Endothelial cell (in vitro differentiated cells): ENCODE data around the gene CA12. TPM values are rescaled to one million over a fixed set of nuclear protein-coding genes. Genes with fewer than 3 reads are reported as not detected.

Experiments
- DNase-seq: peaks from one replicate; pipeline ENCODE4 v3.0.0; 2021; ENCODE audit warnings: low spot score
- H3K27ac Mint-ChIP-seq: one replicate; pipeline ENCODE4 v1.8.0; 2021; ENCODE audit warnings: mixed read lengths, inconsistent platforms; ENCODE audit not compliant: unreplicated experiment
- H3K27me3 Mint-ChIP-seq: one replicate; pipeline ENCODE4 v1.8.0; 2021; ENCODE audit warnings: mild to moderate bottlenecking, moderate library complexity, mixed read lengths, inconsistent platforms; ENCODE audit not compliant: unreplicated experiment
- H3K36me3 Mint-ChIP-seq: one replicate; pipeline ENCODE4 v1.8.0; 2021; ENCODE audit warnings: mild to moderate bottlenecking, low read depth, mixed read lengths, inconsistent platforms; ENCODE audit not compliant: unreplicated experiment
- H3K4me1 Mint-ChIP-seq: one replicate; pipeline ENCODE4 v1.8.0; 2021; ENCODE audit warnings: mild to moderate bottlenecking, mixed read lengths, inconsistent platforms; ENCODE audit not compliant: unreplicated experiment
- H3K4me3 Mint-ChIP-seq: one replicate; pipeline ENCODE4 v1.8.0; 2021; ENCODE audit warnings: mild to moderate bottlenecking, mixed read lengths, inconsistent platforms; ENCODE audit not compliant: unreplicated experiment
- H3K9me3 Mint-ChIP-seq: one replicate; pipeline ENCODE4 v1.8.0; 2021; ENCODE audit warnings: mixed read lengths, inconsistent platforms; ENCODE audit not compliant: unreplicated experiment
- total RNA-seq: library from RNA; stranded (reverse); fragmentation: NEBNext Ultra II Directional; extraction: Animal tissue kit (Norgen Biotek cat#: 25700); gene quantifications from one replicate; pipeline ENCODE4 v1.2.1, GENCODE V29; 2021; ENCODE audit not compliant: unreplicated experiment
- TF ChIP-seq, protein P1 (sequence below): fragments of 200-600 bp; sonication (generic); IDR thresholded peaks from one replicate; pipeline ENCODE4 v1.5.0; 2021; ENCODE audit warnings: antibody characterized with exemption; ENCODE audit not compliant: unreplicated experiment

CA12 gene
- total RNA-seq, 1 donor from 2014 or later = 0.44 TPM

DNA sequence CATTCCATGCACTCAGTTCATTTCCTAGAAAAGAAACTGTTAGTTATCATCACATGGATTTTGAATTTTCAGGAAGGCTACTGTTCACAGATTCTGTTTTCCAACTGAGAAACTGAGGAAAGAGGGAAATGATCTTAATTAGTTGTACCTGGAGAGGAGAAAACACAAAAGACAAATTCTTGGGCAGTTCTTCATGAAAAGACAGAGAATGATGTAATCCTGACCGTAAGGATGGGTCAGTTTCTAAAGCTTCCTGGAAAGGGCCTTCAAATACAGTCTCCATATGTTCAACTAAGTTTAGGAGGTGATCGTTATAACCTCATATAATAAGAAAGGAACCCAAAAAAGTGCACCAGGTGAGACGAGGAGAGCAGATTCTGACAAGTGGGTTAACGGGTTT lies 44.6 kb downstream of the CA12 start:
- no peak for DNase-seq
- TF ChIP-seq, protein P1, sequence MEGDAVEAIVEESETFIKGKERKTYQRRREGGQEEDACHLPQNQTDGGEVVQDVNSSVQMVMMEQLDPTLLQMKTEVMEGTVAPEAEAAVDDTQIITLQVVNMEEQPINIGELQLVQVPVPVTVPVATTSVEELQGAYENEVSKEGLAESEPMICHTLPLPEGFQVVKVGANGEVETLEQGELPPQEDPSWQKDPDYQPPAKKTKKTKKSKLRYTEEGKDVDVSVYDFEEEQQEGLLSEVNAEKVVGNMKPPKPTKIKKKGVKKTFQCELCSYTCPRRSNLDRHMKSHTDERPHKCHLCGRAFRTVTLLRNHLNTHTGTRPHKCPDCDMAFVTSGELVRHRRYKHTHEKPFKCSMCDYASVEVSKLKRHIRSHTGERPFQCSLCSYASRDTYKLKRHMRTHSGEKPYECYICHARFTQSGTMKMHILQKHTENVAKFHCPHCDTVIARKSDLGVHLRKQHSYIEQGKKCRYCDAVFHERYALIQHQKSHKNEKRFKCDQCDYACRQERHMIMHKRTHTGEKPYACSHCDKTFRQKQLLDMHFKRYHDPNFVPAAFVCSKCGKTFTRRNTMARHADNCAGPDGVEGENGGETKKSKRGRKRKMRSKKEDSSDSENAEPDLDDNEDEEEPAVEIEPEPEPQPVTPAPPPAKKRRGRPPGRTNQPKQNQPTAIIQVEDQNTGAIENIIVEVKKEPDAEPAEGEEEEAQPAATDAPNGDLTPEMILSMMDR = no peak
- Mint-ChIP-seq H3K36me3 (no peaks in the 10 kb centered on the region), H3K27me3 (no peaks in the 10 kb centered on the region), H3K4me3 (no peak overlapping the region), H3K9me3 (no peaks in the 10 kb centered on the region), H3K4me1 (peaks cover under 1% of the 10 kb centered on the region), H3K27ac (no peak overlapping the region)

DNA sequence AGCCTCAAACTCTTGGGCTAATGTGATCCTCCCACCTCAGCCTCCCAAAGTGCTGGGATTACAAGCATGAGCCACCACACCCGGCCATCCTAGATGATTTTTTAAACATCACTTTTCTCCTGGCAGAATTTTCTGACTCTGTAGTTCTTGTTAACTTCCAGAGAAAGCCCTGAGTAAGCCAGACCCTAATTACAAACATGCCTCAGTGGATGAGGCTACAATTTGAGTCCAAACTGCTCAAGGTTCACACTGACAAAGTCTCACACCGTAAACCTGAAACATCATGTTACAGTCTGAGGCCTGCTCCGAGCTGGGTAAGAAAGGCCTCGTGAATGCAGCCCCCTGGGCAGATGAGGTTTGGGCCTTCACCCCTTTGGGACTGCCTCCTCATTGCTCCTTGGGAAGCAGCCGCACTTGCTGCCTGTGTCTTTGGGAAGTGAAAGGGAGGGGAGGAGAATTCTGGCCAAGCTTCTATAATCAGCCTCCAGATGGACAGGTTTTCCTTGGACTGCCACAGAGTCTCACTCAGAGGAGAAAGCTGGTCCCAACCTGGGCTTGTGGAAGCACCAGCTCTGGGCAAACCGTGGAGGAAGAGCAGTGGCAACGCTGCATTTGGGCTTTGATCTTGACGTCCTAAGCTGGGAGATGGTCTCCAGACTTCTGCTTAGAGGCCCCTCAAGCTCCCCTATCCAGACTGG lies 46.0 kb downstream of the CA12 start:
- TF ChIP-seq, protein P1 = no peak
- H3K4me1 Mint-ChIP-seq = no peaks in the 10 kb centered on the region
- H3K9me3 Mint-ChIP-seq = no peaks in the 10 kb centered on the region
- H3K4me3 Mint-ChIP-seq = no peak overlapping the region
- no peak for DNase-seq
- H3K36me3 Mint-ChIP-seq = no peaks in the 10 kb centered on the region
- H3K27ac Mint-ChIP-seq = no peak overlapping the region
- H3K27me3 Mint-ChIP-seq = no peaks in the 10 kb centered on the region

DNA sequence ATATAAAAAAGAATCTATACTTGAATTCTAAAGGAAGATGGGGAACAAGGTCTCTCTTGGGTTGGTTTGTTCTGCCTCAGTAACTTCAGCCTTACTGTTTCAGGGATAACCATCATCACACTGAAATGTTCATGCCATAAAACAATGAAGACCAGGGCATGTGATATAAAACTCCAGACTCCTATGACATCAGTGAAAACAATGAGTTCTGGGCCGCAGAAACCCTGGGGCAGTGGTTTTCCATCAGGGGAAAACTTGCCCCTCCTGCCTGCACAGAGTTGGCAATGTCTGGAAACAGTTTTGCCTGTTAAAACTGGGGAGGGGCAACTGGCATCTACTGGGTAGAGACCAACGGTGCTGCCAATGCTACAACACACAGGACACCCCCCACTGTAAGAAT lies 46.8 kb downstream of the CA12 start:
- Mint-ChIP-seq H3K36me3 (no peaks in the 10 kb centered on the region), H3K27me3 (no peaks in the 10 kb centered on the region), H3K9me3 (no peaks in the 10 kb centered on the region), H3K27ac (no peak overlapping the region), H3K4me3 (no peak overlapping the region), H3K4me1 (no peaks in the 10 kb centered on the region)
- no peak for DNase-seq
- TF ChIP-seq, protein P1 = no peak

DNA sequence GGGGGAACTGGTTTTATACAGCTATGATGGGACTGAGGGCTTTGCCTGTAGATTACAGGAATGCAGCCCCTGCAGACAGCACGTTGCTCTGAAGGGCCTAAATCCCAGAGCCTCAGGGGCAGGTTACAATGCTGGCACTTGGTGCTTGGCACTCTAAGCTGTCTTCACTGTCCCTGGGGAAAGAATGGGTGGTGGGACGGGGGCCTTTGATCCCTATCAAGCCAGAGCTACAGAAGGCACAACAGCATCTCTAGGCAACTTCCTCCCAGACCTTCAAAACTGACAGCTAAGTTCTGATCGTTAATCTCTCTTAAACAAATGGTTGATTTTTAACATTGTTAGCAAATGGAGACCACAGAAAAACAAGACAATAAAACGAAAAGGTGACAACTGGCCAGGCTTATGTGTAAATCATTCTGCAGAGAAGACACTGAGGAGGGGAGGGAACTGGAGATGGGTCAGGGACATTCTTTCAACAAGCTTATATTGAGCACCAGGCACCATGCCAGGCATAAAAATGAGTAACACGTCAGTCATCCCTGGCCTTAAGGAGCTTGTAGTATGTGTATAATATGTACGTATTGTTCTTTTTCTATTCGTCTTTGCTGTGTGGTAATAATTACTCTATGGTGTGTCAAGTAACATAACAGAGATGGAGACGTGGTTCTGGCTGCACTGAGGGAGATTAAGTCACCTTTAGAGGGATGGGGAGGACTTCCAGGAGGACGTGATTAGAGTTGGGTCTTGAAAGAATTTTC lies 49.1 kb downstream of the CA12 start:
- no peaks in the 10 kb centered on the region for H3K4me1 Mint-ChIP-seq
- TF ChIP-seq, protein P1 = no peak
- DNase-seq = no peak
- peaks cover 7% of the 10 kb centered on the region for H3K27me3 Mint-ChIP-seq
- H3K36me3 Mint-ChIP-seq = no peaks in the 10 kb centered on the region
- H3K9me3 Mint-ChIP-seq = no peaks in the 10 kb centered on the region
- H3K27ac Mint-ChIP-seq = no peak overlapping the region
- no peak overlapping the region for H3K4me3 Mint-ChIP-seq

DNA sequence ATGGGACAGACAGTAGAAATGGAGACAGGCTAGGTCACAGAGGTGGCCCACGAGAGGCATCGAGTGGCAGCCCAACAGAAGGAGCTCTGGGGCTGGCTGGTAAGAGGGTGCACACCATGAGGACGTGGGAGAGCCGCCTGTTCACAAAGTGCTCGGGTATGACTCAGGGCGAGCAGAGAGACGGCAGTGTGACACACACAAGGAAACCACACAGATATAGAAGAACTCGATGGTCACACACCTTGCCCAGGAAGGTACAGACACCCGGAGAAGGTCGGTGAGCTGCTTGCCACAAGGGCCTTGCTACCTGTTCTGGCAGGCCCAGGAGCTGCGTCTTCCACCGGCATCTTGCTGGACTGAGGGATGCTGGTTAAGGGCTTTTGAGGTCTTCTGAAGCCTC lies 50.2 kb downstream of the CA12 start:
- DNase-seq = no peak

More for the DNA sequence above, 50.2 kb downstream of the CA12 start:
- Mint-ChIP-seq H3K9me3 (no peaks in the 10 kb centered on the region), H3K27me3 (peaks cover 7% of the 10 kb centered on the region), H3K27ac (no peak overlapping the region), H3K36me3 (no peaks in the 10 kb centered on the region), H3K4me1 (no peaks in the 10 kb centered on the region), H3K4me3 (no peak overlapping the region)
- TF ChIP-seq, protein P1 = no peak
